DMS53 treated with DMSO at 0.1 percent for 48 hours (cell line): ENCODE measurements around the gene KLHL42.
"Not testable (repeated sequence)": the region's sequence is repeated elsewhere in the genome, so short reads cannot be mapped to it uniquely, and the experiment has no call there.

Experiments
- DNase-seq: peaks from one replicate; lab custom pipeline; 2025; ENCODE audit not compliant: unreplicated experiment; lab: John Stamatoyannopoulos, UW

Gene KLHL42

DNA sequence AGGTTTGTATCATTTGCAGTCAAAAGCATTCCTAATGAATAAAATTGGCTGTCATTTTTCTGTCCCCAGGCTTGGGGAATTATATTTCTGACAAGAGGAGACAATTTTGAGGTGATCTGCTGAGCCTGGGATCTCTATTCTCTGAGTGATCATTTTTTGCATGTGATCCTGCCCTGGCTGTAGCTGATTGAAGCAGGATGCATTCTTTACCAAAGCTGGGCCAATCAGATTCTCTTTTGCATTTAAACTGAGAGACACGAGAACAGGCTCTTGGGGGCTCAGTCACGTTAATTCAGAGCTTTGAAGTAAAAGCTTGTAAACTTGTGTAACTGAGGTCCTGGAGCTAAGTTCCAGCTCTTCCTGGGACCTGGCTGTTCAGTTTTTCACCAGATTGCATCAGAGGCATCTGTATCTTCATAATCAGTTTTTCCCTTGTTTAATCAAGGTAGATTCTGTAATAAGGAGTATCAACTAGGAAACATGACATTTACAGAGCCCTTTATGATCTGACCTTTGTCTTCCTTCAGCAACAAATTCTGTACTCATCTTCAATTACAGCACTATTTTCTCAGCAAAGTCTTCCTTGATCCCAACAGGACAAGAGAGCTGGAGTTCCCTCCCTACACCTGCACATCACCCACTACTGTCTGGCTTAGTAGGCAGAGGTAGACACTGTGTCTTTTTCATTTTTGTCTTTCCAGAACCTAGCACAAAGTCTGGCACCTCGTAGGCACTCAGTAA is 35.0 kb downstream of the KLHL42 start:
- peak; percentile 17 for DNase-seq

DNA sequence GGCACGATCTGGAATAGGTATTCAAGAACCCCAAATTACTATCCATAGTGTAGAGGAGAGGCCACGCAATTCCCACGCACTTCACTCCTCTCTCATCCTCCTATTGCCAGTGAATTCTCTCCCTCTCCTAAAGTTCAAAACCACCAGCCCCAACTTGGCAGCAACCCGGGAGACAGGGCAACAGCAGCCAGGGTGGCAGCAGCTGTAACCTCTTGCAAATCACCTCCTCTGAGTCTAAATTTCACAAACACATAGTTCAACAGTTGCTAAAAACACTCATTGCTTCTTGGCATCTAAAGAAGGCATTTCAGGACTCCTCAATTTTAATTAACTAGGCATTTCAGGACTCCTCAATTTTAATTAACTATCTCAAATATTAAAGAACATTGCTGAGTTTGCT is 37.7 kb downstream of the KLHL42 start:
- no peak for DNase-seq

DNA sequence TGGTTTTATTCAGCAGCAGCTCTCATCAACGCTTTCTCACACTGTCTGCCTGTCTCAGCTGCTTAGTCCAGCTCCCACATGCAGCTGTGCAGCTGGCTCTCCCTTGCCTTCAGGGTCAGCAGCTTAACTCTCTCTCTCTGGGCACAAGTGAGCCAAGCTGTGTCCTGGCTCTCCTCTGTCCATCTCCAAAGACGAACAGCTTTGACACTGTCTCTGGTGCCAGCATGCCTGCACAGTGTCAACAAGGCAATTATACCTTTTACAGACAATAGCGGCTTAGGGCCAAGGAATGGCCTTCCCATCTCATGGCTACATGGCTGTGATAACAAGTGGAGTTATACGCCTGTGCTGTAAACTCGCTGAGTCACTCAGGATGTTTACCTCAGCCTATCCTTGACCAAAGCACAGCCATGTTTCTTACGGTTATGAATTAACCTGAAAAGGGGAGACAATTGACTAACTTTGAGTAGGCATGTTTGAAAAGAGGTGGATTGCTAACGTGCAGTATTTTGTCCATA is 38.4 kb downstream of the KLHL42 start:
- DNase-seq: peak; percentile 73

DNA sequence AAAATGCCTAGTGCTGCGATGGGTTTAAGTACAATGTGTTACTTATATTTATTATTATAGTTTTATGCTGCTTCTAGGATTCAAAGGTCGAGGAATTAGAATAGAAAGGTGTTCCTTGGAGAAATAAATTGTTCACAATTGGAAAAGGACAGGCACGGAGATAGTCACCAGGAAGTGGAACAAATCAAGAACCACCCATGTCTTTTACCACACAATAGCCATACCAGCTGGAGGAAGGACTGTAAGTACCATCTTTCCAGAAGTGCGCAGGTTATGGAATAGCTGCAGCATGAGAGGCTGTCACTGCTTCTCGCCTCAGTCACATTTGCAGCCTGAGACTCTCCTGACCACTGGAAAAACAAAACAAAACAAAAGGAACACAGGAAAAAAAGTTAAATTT is 40.5 kb downstream of the KLHL42 start:
- DNase-seq: no peak

DNA sequence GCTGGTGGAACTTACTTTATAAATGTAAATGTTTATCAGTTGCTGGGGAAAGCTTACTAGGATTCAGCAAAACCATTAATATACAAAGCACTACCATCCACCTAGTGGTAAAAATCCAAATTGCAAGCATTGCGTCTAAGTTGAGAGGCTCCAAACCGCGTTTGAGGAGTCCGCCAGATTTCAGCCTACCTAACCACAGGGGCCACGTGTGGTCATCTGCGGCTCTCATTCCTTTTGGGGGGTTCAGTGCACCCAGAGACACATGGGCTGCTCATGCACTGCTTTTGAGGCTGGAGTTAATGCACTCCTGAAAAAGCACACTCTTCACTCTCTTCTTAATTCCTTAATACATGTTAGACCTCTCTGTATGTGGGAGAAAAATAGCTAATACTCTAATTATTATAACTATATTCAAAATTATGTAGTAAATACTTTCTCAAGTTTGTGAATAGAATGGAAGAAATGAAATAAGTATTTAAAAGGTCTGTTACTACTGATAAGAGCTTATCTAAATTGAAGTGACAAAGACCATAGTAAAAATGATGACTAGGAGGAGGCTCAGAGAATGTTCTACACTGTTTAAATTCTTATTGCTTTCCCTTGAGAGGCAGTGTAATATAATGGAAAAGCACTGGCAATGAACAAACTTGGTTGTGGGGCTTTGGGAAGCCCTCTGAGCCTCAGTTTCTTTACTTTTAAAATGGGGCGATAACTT is 41.4 kb downstream of the KLHL42 start:
- peak; percentile 90 for DNase-seq

DNA sequence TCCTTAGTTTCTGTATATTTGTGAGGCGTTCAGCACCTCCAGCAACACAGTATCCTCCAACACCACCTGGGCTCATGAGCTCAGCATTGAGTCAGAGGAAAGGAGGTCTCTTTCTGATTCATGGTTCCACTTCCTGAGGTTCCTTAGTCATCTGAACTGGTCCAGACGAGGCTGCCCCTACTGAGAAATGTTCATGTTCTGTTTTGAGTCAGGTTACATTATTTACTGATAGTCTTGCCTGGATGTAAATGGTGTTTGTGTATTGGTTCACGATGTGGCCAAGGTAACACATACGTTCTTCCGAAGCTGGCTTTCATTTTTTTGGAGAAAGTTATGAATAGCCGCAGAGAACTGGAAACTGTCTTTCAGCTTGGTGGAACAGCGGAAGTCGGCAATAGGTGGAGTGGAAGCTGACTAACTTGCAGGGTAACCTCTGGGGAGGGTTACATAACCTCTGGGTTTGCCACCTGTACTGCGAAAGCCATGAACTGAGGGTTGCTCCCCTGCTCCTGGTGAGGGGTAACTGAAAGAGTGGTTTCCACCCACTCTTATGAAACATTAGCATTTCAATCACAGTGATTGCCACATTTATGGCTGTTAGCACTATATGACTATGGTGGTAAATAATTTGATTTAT is 42.2 kb downstream of the KLHL42 start:
- no peak for DNase-seq

DNA sequence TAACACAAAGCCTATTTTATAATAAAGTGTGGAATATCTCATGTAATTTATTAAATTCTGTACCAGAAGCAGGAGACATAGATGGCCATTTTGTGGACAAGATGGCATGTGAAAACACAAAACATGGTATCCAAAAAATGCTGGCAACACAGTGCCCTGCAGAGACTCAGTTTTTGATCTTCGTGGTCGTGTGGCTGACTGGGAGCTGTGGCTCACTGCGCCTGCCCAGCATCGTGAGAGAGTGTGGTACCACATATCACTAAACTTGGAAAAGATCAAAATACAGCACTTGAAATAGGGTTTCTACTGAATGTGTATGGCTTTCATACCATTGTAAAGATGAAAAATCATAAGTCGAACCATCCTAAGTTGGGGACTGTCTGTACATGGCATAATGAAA is 43.0 kb downstream of the KLHL42 start:
- no peak for DNase-seq

DNA sequence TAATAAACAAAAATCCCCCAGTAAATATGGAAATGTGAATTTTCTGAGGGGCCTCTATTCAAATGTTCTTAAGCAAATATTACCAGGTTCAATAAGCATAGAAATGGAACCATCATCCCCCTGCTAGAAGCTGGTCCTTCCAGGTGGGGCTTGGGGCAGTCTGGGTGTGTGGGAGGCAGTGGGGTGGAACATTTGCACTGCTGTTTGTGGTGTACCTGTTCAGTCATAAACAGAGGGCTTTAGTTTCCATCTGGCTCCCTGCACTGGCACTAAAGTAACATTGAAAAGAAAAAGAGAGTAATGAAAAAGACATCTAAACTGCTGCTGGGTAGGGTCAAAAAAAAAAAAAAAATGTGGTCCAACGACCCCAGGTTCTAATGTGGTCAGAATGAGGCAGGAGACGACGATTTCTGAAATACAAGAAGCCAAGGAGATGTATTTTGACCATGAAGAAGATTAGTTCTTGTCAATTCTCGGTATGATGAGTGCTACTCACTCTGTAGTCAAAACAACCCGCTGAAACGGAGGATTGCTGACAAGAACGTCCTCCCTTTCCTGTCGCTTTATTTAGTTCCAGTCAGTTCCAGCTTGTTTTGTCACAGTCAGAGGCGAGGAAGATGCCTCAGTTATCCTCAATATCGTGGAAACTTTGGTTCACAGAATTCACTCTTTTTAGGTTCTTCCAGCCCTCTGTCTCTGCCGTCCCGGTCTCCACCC is 44.3 kb downstream of the KLHL42 start:
- no peak for DNase-seq

DNA sequence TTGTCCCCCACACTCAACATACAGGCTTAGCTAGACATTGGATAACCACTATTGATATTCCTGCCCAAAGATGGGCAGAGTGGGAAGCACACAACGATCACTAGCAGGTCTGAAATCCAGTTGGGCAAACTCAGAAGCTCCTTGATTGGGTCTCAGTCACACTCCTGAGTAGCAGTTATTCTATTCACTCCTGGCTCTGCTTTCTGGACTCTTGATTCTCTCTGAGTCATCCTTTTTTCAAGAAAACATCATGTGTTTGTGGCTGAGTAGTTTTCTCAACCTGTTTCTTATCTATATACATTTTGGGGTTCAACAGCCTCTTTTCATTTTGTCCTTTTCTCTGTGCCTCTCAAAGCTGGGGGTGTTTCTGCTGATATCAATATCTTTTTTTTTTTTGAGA is 46.0 kb downstream of the KLHL42 start:
- no peak for DNase-seq

DNA sequence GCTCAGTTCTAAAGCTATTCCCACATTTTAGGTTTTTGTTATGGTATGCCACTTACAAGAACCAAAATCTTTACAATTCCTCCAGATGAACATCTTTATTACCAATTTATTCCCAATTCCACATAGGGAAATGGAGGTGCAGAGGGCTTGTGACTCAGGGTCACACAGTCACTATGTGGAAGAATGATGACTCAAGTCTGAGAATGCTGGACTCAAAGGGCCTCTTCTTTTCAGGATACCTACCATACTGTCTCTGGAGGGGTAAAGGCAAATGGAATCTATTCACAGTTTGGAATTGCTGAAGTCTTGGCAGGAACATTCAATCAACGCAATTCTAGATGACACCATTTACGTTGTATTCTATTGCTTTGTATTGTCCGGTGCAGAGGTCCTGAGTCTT is 48.2 kb downstream of the KLHL42 start:
- no peak for DNase-seq

DNA sequence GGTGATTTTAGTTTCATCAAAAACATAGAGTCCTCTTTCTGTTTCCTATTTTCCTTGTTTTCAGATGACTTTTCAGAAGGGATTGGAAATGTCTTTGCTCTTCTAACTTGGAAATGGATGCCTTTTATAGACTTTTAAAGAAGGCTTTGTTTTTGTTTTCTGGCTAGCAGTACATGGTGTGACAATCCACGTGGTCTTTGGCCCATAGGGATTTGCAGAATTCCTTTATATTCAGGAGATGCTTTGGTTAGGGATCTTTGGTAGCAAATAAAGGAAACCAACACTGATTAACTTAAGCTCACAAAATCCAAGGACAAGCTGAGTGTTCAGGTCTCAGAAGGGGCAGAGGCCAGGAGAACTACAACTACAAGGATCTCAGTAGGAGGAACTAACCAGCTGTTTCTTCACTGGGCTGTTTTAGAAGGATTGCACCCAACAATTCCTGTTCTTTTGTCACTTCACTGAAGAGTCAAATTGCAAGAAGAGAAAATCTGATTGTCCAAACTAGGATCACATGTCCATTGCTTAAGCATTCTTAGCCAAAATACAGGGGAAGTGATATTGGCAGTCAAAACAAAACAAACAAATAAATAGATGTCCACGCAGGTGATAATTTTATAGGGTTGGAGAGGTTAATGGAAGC is 58.6 kb downstream of the KLHL42 start:
- no peak for DNase-seq

DNA sequence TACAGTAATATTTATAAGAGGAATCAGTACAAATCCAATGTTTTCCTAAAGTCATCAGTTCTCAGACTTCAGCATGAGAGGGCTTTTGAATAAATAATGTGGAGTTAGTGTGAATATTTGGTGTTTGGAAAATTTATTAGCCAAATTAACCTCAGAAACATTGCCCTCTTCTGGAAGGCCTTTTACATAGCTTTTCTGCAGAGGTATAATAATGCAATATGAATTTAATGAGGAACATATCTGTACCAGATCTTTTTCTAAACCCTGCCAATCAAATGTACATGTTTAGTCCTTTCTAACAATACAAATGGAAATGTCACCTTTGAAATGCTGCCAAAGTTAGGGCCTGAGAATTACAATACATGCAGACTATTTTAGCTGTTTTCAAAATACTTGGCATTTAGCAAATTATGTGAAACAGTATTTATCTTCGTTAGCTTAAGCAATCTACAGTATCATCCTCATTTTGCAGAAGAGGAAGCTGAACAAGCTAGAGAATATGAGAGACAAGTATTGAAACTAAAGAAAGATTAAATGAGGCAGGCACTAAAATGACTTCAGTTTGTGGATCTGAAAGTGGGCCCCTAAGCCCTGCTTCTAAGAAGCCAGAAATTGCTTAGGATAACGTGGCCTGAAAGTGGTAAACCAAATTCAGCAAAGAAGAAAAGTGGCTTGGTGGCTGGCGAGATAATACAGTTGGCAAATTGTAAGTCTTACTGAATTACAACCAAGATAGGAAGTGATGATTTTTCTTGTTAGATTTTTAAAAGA is 60.4 kb downstream of the KLHL42 start:
- DNase-seq: no peak

DNA sequence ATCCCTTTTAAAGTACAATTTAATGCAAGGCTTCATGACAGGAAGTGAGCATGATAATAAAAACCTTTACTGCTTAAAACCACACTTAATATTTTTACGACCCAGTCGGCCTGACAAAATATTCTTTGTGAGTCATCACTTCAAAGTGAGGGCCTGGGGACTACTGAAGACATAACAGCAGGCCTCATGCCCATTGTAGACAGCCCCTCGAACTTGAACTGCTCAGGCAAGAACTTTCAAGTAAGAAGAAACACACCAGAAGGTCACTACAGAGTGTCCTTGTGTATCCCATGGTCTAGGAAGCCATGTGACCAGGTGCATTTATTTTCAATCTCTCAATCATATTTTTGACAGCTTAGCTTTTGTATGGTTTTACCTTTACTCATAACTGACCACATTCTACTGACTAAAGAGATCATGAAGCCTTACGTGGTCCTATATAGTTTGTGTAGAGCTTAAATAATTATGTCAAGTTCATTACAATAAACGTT is 61.4 kb downstream of the KLHL42 start:
- peak; percentile 31 for DNase-seq

DNA sequence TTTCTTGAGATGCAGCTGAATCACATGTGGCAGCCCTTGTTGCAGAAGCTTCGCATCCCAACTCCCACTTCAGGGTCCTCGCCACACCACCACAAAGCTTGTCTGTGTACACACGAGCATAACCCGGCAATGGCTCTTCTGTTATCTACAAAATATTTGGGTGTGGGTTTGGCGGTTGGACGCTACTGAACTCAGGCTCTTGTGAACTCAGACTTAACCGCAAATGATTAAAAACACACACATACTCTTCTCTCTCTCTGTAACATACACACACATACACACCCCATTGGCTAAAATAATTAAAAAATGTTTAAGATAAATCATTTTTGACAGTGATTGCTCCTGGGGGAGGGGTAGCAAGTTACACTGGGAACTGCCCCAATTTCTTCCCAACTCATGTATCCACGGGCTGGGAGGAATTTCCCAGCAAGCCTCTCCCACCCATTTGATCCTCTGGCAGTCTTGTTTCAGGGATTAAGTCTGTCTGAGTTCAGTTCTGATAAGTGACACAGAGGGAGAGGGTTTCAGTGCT is 63.7 kb downstream of the KLHL42 start:
- no peak for DNase-seq

DNA sequence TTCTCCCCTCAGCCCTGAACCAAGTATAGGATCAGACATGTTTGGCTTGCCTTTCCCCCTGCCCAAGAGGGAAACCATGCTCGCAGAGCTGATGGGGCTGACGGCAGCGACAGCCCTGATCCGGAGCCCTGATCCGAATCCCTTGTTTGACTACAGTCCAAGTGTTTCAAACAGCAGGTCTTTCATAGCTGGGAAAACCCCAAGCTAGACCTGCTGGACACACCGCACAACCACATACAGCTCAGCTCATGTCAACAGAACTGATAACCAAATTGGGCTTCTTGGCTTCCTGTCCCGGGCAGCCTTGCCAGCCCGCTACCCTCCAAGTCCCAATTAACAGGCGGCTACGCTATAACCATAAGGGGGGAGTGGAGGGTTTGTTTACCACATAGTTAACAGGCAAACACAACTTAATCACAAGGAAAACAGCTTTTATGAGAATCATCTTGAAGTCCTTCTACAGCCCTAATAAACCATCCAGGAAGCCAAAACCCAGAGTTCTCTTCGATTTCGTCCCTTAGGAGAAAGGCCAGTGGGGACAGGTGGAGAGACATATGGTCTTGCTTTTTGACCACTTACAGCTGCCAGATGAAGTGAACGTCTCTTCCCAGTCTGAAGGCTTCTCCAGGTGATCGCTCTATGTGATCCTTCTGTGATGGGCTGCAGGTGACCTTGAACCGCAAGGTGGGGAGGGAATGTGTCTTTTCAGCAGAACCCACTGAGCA is 64.5 kb downstream of the KLHL42 start:
- no peak for DNase-seq

DNA sequence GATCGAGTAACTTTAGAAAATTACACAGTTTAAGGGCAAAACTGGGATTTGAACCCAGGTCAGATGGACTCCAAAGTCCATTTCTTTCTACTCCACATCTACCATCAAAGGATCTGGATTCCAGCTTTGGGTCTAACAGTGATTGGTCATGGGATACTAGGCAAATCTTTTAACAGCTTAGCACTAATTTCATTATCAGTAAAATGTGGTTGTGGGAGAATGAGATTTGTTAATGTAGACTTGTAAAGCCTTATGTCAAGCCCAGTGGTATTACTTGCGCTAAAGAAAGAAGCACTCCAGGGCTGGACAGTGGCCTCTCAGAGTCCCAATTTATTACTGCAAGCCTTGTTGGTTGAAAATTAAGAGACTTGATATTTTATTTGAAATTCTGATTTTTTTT is 65.2 kb downstream of the KLHL42 start:
- DNase-seq: no peak

DNA sequence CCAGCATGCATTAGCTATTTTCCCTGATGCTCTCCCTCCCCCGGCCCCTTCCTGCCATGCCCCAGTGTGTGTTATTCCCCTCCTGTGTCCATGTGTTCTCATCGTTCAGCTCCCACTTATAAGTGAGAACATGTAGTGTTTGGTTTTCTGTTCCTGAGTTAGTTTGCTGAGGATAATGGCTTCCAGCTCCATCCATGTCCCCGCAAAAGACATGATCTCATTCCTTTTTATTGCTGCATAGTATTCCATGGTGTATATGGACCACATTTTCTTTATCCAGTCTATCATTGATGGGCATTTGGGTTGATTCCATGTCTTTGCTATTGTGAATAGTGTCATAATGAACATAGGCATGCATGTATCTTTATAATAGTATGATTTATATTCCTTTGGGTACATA is 65.7 kb downstream of the KLHL42 start:
- DNase-seq: not testable (repeated sequence)

DNA sequence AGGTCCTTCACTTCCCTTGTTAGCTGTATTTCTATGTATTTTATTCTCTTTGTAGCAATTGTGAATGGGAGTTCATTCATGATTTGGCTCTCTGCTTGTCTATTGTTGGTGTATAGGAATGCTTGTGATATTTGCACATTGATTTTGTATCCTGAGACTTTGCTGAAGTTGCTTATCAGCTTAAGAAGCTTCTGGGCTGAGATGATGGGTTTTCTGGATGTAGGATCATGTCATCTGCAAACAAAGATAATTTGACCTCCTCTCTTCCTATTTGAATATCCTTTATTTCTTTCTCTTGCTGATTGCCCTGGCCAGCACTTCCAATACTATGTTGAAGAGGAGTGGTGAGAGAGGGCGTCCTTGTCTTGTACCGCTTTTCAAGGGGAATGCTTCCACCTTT is 67.3 kb downstream of the KLHL42 start:
- not testable (repeated sequence) for DNase-seq

DNA sequence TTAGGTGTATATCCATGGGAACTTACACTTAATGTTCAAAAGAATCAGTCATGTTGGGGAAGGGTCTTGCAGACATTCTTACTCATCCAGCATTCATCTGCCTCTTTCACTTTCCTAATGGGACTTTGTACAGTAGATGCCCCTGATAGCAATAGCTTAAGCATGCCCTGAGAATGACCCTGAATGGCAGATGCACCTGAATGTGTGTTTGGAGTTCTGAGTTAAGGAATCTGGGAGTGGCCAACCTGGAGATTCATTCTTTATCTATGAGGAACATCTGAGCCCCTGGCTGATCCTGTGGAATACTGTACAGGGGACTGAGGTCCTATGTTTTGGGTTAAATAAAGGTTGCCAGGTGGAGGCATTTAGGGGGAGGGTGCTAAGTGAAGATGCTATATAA is 71.3 kb downstream of the KLHL42 start:
- no peak for DNase-seq
